Endothelial cell of umbilical vein (primary cell): ENCODE measurements around the gene NEMP1. TPM values are rescaled to one million over a fixed set of nuclear protein-coding genes. Genes with fewer than 3 reads are reported as not detected.

ENCODE experiments used
- BruUV-seq: library from RNA; stranded (reverse); fragments of 400-500 nt; replicated peaks from 2 replicates; lab custom pipeline; 2021; lab: Mats Ljungman, UMichigan
- CTCF ChIA-PET: fragments of 300-600, 350-600 bp; sonication (Branson Sonifier 250); formaldehyde crosslinking; loops from one replicate; lab custom pipeline; 2021; ENCODE audit warnings: antibody characterized with exemption, inconsistent platforms; lab: Charles Lee
- POLR2A ChIA-PET: fragments of 300-600, 350-600 bp; sonication (Branson Sonifier 250); formaldehyde crosslinking; loops from one replicate; lab custom pipeline; 2021; ENCODE audit warnings: antibody characterized with exemption, inconsistent platforms; lab: Charles Lee
- DNase-seq: peaks from one replicate; pipeline ENCODE4 v3.0.0-alpha.2; 2011; ENCODE audit warnings: low read depth, low spot score
- FAIRE-seq: peaks from 2 replicates; lab custom pipeline; 2011; peaks lifted over from hg19 to GRCh38; lab: Jason Lieb, UNC
- H2AFZ ChIP-seq: 2 replicates; pipeline ENCODE4 v1.6.0; 2012; ENCODE audit warnings: low read depth, low read length, control low read depth, inconsistent platforms
- H3K27ac ChIP-seq: 2 replicates; pipeline ENCODE4 v1.5.1; 2011; ENCODE audit warnings: low read depth, mild to moderate bottlenecking, control low read depth, low read length, moderate library complexity; ENCODE audit not compliant: insufficient read depth
- H3K27me3 ChIP-seq, 2 experiments: 2 replicates each; pipeline versions ENCODE4 v1.6.0 to v1.6.1; 2011; ENCODE audit warnings: low read length in 2 of 2, mixed read lengths in 1 of 2; ENCODE audit not compliant: control insufficient read depth in 2 of 2, insufficient read depth in 2 of 2
- H3K36me3 ChIP-seq, 2 experiments: 2 replicates in 1 of 2; 3 replicates in 1 of 2; pipeline ENCODE4 v1.5.1; 2011; ENCODE audit warnings: low read length in 2 of 2, mild to moderate bottlenecking in 1 of 2, moderate library complexity in 1 of 2; ENCODE audit not compliant: control insufficient read depth in 2 of 2, insufficient read depth in 2 of 2; ENCODE audit errors: extremely low read depth in 1 of 2
- H3K4me1 ChIP-seq: 3 replicates; pipeline ENCODE4 v1.5.1; 2011; ENCODE audit warnings: mild to moderate bottlenecking, low read length; ENCODE audit not compliant: control insufficient read depth, insufficient read depth; ENCODE audit errors: extremely low read depth
- H3K4me2 ChIP-seq: 2 replicates; pipeline ENCODE4 v1.6.1; 2011; ENCODE audit warnings: low read length, control low read depth, mixed read lengths; ENCODE audit not compliant: insufficient read depth
- H3K4me3 ChIP-seq, 3 experiments: fragments of 200-600 bp in 1 of 3; sonication (generic), shearing (Covaris generic) in 1 of 3; replicated peaks in 1 of 3; 2 replicates each; pipeline ENCODE4 v1.5.1; 2011 to 2016; ENCODE audit warnings: control low read depth in 3 of 3, low read length in 3 of 3, mild to moderate bottlenecking in 2 of 3, inconsistent platforms in 1 of 3, low read depth in 1 of 3, moderate library complexity in 1 of 3; ENCODE audit not compliant: insufficient read depth in 1 of 3
- H3K79me2 ChIP-seq: 2 replicates; pipeline ENCODE4 v1.6.0; 2012; ENCODE audit warnings: low read length, inconsistent platforms; ENCODE audit not compliant: control insufficient read depth, insufficient read depth
- H3K9ac ChIP-seq: replicated peaks from 2 replicates; pipeline ENCODE3; 2011; ENCODE audit warnings: low read length, control low read depth; ENCODE audit not compliant: insufficient read depth; ENCODE audit errors: extremely low read depth
- H3K9me1 ChIP-seq: replicated peaks from 3 replicates; pipeline ENCODE4 v1.6.0; 2011; ENCODE audit warnings: mild to moderate bottlenecking, low read length; ENCODE audit not compliant: control insufficient read depth, insufficient read depth; ENCODE audit errors: extremely low read depth
- H3K9me3 ChIP-seq: replicated peaks from 2 replicates; pipeline ENCODE4 v1.5.1; 2012; ENCODE audit warnings: low read length, inconsistent platforms; ENCODE audit not compliant: control insufficient read depth, insufficient read depth
- H4K20me1 ChIP-seq: replicated peaks from 2 replicates; pipeline ENCODE3; 2011; ENCODE audit warnings: mild to moderate bottlenecking, low read length; ENCODE audit not compliant: control insufficient read depth, insufficient read depth; ENCODE audit errors: extremely low read depth
- EZH2 ChIP-seq: IDR thresholded peaks from 2 replicates; pipeline ENCODE4 v1.6.1; 2012; ENCODE audit warnings: borderline replicate concordance, low read depth, mild to moderate bottlenecking, moderate library complexity, low read length, inconsistent platforms; ENCODE audit not compliant: severe bottlenecking
- FOS ChIP-seq: IDR thresholded peaks from 2 replicates; pipeline ENCODE4 v1.6.1; 2011; ENCODE audit warnings: mild to moderate bottlenecking, low read length, moderate library complexity, borderline replicate concordance; ENCODE audit not compliant: insufficient read depth
- GATA2 ChIP-seq: IDR thresholded peaks from 2 replicates; pipeline ENCODE4 v1.7.0; 2011; ENCODE audit warnings: low read depth, mild to moderate bottlenecking, moderate library complexity, mixed read lengths, low read length; ENCODE audit not compliant: insufficient read length, insufficient read depth
- JUN ChIP-seq: IDR thresholded peaks from 2 replicates; pipeline ENCODE4 v1.6.1; 2011; ENCODE audit warnings: borderline replicate concordance, low read depth; ENCODE audit not compliant: insufficient read length, insufficient read depth
- MYC ChIP-seq: IDR thresholded peaks from one replicate; pipeline ENCODE4 v1.6.1; 2011; ENCODE audit warnings: mild to moderate bottlenecking, low read depth, low read length
- POLR2A ChIP-seq: IDR thresholded peaks from 2 replicates; pipeline ENCODE4 v1.6.1; 2012; ENCODE audit warnings: low read depth, mild to moderate bottlenecking, control low read depth, low read length
- POLR2AphosphoS5 ChIP-seq: IDR thresholded peaks from 2 replicates; pipeline ENCODE4 v1.6.1; 2012; ENCODE audit warnings: low read depth, mild to moderate bottlenecking, control low read depth, low read length, moderate library complexity; ENCODE audit not compliant: insufficient read depth
- dilution Hi-C: fragments of 300-500 bp; cut with MboI; formaldehyde crosslinking; loops from one replicate; pipeline ENCODE4 v1.15.0; 2019; ENCODE audit warnings: low sequenced_read_pairs; ENCODE audit not compliant: extremely low pct_ligation_motif_present
- intact Hi-C: fragments of 100-400 bp; cut with micrococcal nuclease; formaldehyde crosslinking; loops from one replicate; pipeline ENCODE4 v1.10.0; 2022
- polyA plus RNA-seq, 4 experiments: library from polyadenylated mRNA; depleted of rRNA in 3 of 4; stranded (reverse) in 3 of 4; unstranded in 1 of 4; fragments of >200 nt; gene quantifications; 2 replicates each; pipeline versions ENCODE4 v1.2.1 to v1.2.3, GENCODE V29; 2011 to 2012; ENCODE audit warnings: missing spikeins in 1 of 4
- total RNA-seq: library from RNA; stranded (reverse); gene quantifications from 2 replicates; pipeline ENCODE4 v1.2.3, GENCODE V29; 2021
- TF ChIP-seq, protein P1 (sequence below): IDR thresholded peaks from 2 replicates; pipeline ENCODE4 v1.6.1; 2011; ENCODE audit not compliant: insufficient read depth, insufficient read length
- TF ChIP-seq, protein P2 (sequence below), 2 donors: IDR thresholded peaks; 1 replicate in 1 of 2; 2 replicates in 1 of 2; pipeline ENCODE4 v1.5.1; 2011; ENCODE audit warnings: low read length in 2 of 2, mild to moderate bottlenecking in 2 of 2, moderate library complexity in 2 of 2, control low read depth in 1 of 2, inconsistent platforms in 1 of 2, low read depth in 1 of 2; ENCODE audit not compliant: insufficient read depth in 1 of 2; ENCODE audit errors: extremely low read depth in 1 of 2

Gene NEMP1
- total and polyA plus RNA-seq, 2 donors (not counting 3 experiments of a cell fraction or from before 2014, with no cell fraction given) = 10.8 to 21.5 TPM

DNA sequence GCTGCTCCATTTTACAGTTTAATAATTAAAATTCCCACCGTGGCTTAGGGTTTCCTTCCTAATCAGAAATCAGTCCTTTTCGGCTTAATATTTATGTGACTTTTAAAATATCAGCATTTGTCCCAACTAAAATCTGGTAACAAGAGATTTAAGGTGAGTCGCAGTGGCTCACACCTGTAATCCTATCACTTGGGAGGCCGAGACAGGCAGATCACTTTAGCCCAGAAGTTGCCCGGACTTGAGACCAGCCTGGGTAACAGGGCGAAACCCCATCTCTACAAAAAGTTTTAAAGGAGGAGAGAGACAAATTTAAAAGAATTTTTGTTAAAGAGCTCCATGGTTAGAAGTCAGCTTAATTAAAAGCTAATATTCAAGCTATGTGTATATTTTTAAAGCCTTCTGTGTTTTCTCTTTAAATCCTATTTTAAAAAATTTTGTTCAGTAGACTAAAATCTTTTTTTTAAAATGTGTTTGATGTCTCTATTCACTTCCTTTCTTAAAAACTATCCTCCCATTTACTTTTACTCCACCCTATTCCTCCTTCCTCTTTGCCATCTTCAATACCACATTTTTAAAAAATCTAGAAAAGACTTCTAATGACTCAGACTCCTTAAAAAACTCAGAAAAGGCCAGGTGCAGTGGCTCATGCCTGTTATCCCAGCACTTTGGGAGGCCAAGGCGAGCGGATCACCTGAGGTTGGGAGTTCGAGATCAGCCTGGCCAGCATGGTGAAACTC, 58.4 kb downstream of the NEMP1 start:
- H3K4me3 ChIP-seq = no peak overlapping the region
- intact Hi-C loops = no loop called here
- ChIA-PET CTCF (interaction anchor here (1.3 to 1.6 kb wide), 4 partner anchors 11 to 244 kb away, joined by 3 to 7 read pairs (median 4); no protein-coding TSS in a partner anchor), POLR2A (no interaction called here)
- no peak overlapping the region for H3K4me2 ChIP-seq
- H3K4me1 ChIP-seq = no peaks in the 10 kb centered on the region
- H3K79me2 ChIP-seq = no peaks in the 10 kb centered on the region
- no peak overlapping the region for H3K9ac ChIP-seq
- no peak overlapping the region for H3K27ac ChIP-seq
- TF ChIP-seq POLR2A = no peak
- no peak for TF ChIP-seq JUN
- no peak for TF ChIP-seq POLR2AphosphoS5
- no peak for TF ChIP-seq FOS
- TF ChIP-seq, protein P1, sequence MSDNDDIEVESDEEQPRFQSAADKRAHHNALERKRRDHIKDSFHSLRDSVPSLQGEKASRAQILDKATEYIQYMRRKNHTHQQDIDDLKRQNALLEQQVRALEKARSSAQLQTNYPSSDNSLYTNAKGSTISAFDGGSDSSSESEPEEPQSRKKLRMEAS = no peak
- TF ChIP-seq, protein P2, sequence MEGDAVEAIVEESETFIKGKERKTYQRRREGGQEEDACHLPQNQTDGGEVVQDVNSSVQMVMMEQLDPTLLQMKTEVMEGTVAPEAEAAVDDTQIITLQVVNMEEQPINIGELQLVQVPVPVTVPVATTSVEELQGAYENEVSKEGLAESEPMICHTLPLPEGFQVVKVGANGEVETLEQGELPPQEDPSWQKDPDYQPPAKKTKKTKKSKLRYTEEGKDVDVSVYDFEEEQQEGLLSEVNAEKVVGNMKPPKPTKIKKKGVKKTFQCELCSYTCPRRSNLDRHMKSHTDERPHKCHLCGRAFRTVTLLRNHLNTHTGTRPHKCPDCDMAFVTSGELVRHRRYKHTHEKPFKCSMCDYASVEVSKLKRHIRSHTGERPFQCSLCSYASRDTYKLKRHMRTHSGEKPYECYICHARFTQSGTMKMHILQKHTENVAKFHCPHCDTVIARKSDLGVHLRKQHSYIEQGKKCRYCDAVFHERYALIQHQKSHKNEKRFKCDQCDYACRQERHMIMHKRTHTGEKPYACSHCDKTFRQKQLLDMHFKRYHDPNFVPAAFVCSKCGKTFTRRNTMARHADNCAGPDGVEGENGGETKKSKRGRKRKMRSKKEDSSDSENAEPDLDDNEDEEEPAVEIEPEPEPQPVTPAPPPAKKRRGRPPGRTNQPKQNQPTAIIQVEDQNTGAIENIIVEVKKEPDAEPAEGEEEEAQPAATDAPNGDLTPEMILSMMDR (IDR thresholded peaks at IDR 0.05; ENCODE audit: extremely low read depth in 1 of 2, insufficient read depth in 1 of 2, low read depth in 1 of 2, low read length in 2 of 2) = no peak
- no peak for TF ChIP-seq EZH2
- TF ChIP-seq MYC = no peak
- no peak for TF ChIP-seq GATA2
- BruUV-seq = no TSS peak
- no peak for FAIRE-seq
- no peak overlapping the region for H2AFZ ChIP-seq
- H3K27me3 ChIP-seq = peaks cover 2 to 4% of the 10 kb centered on the region in 2 experiments
- dilution Hi-C loops = no loop called here
- H3K9me3 ChIP-seq = no peaks in the 10 kb centered on the region
- H4K20me1 ChIP-seq = no peaks in the 10 kb centered on the region
- no peak for DNase-seq
- H3K36me3 ChIP-seq = no peaks in the 10 kb centered on the region
- no peaks in the 10 kb centered on the region for H3K9me1 ChIP-seq
